Measurements from ENCODE around the gene DRD4.

The DRD4 gene

DNA sequence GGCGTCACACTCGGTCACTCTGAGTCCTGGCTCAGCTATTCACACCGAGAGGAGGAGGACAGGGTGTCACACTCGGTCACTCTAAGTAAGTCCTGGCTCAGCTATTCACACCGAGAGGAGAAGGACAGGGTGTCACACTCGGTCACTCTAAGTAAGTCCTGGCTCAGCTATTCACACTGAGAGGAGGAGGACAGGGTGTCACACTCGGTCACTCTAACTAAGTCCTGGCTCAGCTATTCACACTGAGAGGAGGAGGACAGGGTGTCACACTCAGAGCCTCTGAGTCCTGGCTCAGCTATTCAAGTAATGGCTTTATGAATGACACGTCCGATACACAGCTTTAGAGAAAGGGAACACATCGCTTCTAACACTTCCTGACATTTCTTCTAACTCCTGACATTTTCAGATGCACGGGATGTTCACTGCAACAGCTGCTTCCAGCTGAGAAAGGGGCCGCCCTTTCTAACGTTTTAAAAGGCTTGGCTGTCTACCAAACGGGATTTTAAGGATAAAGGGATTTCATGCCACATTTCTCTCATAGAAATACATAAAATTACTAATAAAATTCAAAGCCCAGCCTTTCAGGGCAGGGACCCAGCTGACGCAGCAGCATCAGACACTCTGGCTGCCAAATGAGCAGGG is 28.1 kb downstream of the DRD4 start:
- H3F3A ChIP-seq (ENCODE audit: insufficient read depth, low read length): no peaks in the 10 kb centered on the region
- no peaks in the 10 kb centered on the region for H3K4me1 ChIP-seq (ENCODE audit: low read length)
- H3K79me2 ChIP-seq (ENCODE audit: low read length): peaks cover 11% of the 10 kb centered on the region
- no peak overlapping the region for H3K4me2 ChIP-seq (ENCODE audit: low read depth, low read length)
- no peaks in the 10 kb centered on the region for H3K9me2 ChIP-seq (replicated peaks; ENCODE audit: insufficient read depth, low read length)
- no peak overlapping the region for H3K4me3 ChIP-seq (ENCODE audit: low read length)
- no peaks in the 10 kb centered on the region for H3K27me3 ChIP-seq (replicated peaks; ENCODE audit: insufficient read depth, low read length)
- no peak overlapping the region for H3K27ac ChIP-seq (ENCODE audit: low read length)
- H2AFZ ChIP-seq (ENCODE audit: low read length): no peak overlapping the region
- no peaks in the 10 kb centered on the region for H4K20me1 ChIP-seq (ENCODE audit: insufficient read depth, low read length)
- no peak overlapping the region for H3K9ac ChIP-seq (ENCODE audit: low read length)
- no peak for DNase-seq
- no peaks in the 10 kb centered on the region for H3K36me3 ChIP-seq (replicated peaks; ENCODE audit: insufficient read depth, low read length)
- no peaks in the 10 kb centered on the region for H3K9me3 ChIP-seq (replicated peaks; ENCODE audit: insufficient read depth, low read length)
- TF ChIP-seq EZH2phosphoT487 (IDR thresholded peaks at IDR 0.05; ENCODE audit: low read length): no peak
- no peak for TF ChIP-seq EZH2 (optimal IDR thresholded peaks at IDR 0.05; ENCODE audit: low read depth, low read length)
- TF ChIP-seq, protein P1, sequence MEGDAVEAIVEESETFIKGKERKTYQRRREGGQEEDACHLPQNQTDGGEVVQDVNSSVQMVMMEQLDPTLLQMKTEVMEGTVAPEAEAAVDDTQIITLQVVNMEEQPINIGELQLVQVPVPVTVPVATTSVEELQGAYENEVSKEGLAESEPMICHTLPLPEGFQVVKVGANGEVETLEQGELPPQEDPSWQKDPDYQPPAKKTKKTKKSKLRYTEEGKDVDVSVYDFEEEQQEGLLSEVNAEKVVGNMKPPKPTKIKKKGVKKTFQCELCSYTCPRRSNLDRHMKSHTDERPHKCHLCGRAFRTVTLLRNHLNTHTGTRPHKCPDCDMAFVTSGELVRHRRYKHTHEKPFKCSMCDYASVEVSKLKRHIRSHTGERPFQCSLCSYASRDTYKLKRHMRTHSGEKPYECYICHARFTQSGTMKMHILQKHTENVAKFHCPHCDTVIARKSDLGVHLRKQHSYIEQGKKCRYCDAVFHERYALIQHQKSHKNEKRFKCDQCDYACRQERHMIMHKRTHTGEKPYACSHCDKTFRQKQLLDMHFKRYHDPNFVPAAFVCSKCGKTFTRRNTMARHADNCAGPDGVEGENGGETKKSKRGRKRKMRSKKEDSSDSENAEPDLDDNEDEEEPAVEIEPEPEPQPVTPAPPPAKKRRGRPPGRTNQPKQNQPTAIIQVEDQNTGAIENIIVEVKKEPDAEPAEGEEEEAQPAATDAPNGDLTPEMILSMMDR (IDR thresholded peaks at IDR 0.05; ENCODE audit: low read length): no peak

DNA sequence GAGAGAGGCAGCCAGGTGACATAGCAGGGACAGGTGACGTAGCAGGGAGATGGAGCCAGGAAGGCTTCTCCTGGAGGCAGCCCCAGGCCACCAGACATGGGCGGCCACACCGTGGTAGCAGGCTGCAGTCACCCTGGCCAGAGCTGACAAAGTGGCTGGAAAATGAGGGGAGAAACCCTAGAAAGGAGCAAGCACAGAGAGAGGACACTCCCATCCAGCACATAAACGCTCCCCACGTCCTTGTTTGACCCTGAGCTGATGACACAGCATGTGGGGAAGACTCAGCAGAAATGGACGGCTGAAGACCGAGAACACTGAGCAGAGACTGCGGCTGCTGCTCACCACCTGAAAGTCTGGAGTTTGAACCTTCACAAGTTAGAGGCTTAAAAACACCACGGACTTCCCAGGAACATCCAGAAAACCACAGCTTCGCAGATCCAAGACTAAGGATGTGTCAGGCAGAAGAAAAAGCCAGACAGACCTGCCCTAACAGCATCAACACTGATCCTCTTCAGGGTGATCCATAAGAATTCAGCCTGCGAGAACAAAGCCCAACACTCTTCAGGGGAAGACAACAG is 28.7 kb downstream of the DRD4 start:
- DNase-seq: no peak
- Histone ChIP-seq H3K36me3 (replicated peaks; ENCODE audit: insufficient read depth, low read length) (no peaks in the 10 kb centered on the region), H2AFZ (ENCODE audit: low read length) (no peak overlapping the region), H4K20me1 (ENCODE audit: insufficient read depth, low read length) (no peaks in the 10 kb centered on the region), H3K27ac (ENCODE audit: low read length) (no peak overlapping the region), H3K4me1 (ENCODE audit: low read length) (no peaks in the 10 kb centered on the region), H3K4me3 (ENCODE audit: low read length) (no peak overlapping the region), H3K9ac (ENCODE audit: low read length) (no peak overlapping the region), H3K27me3 (replicated peaks; ENCODE audit: insufficient read depth, low read length) (no peaks in the 10 kb centered on the region), H3K79me2 (ENCODE audit: low read length) (peaks cover 11% of the 10 kb centered on the region), H3K9me2 (replicated peaks; ENCODE audit: insufficient read depth, low read length) (no peaks in the 10 kb centered on the region), H3F3A (ENCODE audit: insufficient read depth, low read length) (no peaks in the 10 kb centered on the region), H3K4me2 (ENCODE audit: low read depth, low read length) (no peak overlapping the region), H3K9me3 (replicated peaks; ENCODE audit: insufficient read depth, low read length) (no peaks in the 10 kb centered on the region)
- TF ChIP-seq EZH2 (optimal IDR thresholded peaks at IDR 0.05; ENCODE audit: low read depth, low read length): no peak
- TF ChIP-seq, protein P1 (IDR thresholded peaks at IDR 0.05; ENCODE audit: low read length): no peak
- no peak for TF ChIP-seq EZH2phosphoT487 (IDR thresholded peaks at IDR 0.05; ENCODE audit: low read length)

GRCh38 chr11:673866-674265 is 36.8 kb downstream of the DRD4 start:
- Histone ChIP-seq H3K27ac (ENCODE audit: low read length) (no peak overlapping the region), H3K9me3 (replicated peaks; ENCODE audit: insufficient read depth, low read length) (no peaks in the 10 kb centered on the region), H3K36me3 (replicated peaks; ENCODE audit: insufficient read depth, low read length) (no peaks in the 10 kb centered on the region; the same call in 1 of the 2 replicates), H3K79me2 (ENCODE audit: low read length) (no peaks in the 10 kb centered on the region), H4K20me1 (ENCODE audit: insufficient read depth, low read length) (no peaks in the 10 kb centered on the region), H3K9ac (ENCODE audit: low read length) (no peak overlapping the region), H3F3A (ENCODE audit: insufficient read depth, low read length) (no peaks in the 10 kb centered on the region), H3K4me3 (ENCODE audit: low read length) (no peak overlapping the region), H3K9me2 (replicated peaks; ENCODE audit: insufficient read depth, low read length) (no peaks in the 10 kb centered on the region), H2AFZ (ENCODE audit: low read length) (no peak overlapping the region), H3K4me2 (ENCODE audit: low read depth, low read length) (no peak overlapping the region), H3K27me3 (replicated peaks; ENCODE audit: insufficient read depth, low read length) (no peaks in the 10 kb centered on the region), H3K4me1 (ENCODE audit: low read length) (no peaks in the 10 kb centered on the region)
- TF ChIP-seq, protein P1 (IDR thresholded peaks at IDR 0.05; ENCODE audit: low read length): no peak
- TF ChIP-seq EZH2 (optimal IDR thresholded peaks at IDR 0.05; ENCODE audit: low read depth, low read length): no peak
- DNase-seq: no peak

Data from MM.1S (cell line).